ENCODE measurements around the gene SMCO2.

The SMCO2 gene

DNA sequence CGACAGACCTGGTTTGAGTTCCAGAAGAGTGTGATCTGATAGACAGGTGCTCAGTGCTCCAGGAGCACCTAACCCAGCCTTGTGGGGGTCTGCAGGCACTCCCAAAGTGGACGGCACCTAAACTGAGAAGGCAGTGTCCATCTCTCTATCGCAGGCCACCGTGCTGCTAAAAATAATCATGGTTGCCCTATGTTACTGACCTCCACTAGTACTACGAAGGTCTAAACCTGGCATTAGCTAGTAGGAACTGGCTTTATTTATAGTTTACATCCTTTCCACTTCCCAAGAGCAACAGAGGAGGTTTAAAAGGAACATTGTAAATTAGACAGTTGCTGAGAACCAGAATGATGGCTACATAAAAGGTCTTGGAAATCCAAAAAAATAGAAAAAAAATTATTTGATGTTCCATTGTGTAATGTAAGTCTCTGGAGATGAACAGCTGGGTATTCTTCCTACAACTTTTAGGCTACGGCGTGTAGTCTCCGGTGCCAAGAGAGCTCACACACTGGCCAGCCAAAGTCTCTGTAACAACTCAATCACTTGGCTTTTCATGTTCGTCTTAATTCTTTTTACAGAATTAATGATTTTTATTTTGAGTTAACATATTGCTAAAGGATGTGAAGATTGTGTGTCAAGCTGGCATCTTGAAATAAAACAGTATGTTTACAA, 104.8 kb downstream of the SMCO2 start:
- no peak for DNase-seq (ENCODE audit: low read depth in 2 of 2)

Data from stimulated activated CD8-positive, alpha-beta memory T cell treated with anti-CD3 and anti-CD28 coated beads, Interleukin-7, amount 100 ng/mL, for 4 hours (primary cell).